ENCODE data around the gene EWSR1. TPM values are rescaled to one million over a fixed set of nuclear protein-coding genes. Genes with fewer than 3 reads are reported as not detected.

Gene EWSR1
- total and polyA plus RNA-seq, 2 donors: 175 to 236 TPM

GRCh38 chr22:29265305-29265704 lies 2.8 kb upstream of the EWSR1 start:
- WGBS: 99% methylated on average over 7 of the region's 7 CpGs
- Histone ChIP-seq H3K4me1 (ENCODE audit: control insufficient read depth in 2 of 2, insufficient read depth in 2 of 2, low read length in 2 of 2) (peaks cover 15 to 19% of the 10 kb centered on the region in 2 donors), H3K36me3 (ENCODE audit: control insufficient read depth in 2 of 2, insufficient read depth in 2 of 2, low read length in 1 of 2) (peaks cover 19 to 25% of the 10 kb centered on the region in 2 donors), H3K9me3 (ENCODE audit: control insufficient read depth in 2 of 2, insufficient read depth in 1 of 2, low read length in 1 of 2) (no peaks in the 10 kb centered on the region), H3K27me3 (ENCODE audit: control insufficient read depth in 2 of 2, insufficient read depth in 1 of 2, low read length in 1 of 2) (no peaks in the 10 kb centered on the region), H3K27ac (ENCODE audit: low read depth in 1 of 2, low read length in 1 of 2) (no peak overlapping the region), H3K4me3 (ENCODE audit: low read length in 2 of 2) (no peak overlapping the region)
- no peak for DNase-seq (ENCODE audit: low read depth in 6 of 9, low spot score in 9 of 9)

GRCh38 chr22:29265929-29266328 lies 2.1 kb upstream of the EWSR1 start:
- DNase-seq (ENCODE audit: low read depth in 6 of 9, low spot score in 9 of 9): no peak
- 96% methylated on average over 4 of the region's 4 CpGs for WGBS
- no peaks in the 10 kb centered on the region for H3K27me3 ChIP-seq (ENCODE audit: control insufficient read depth in 2 of 2, insufficient read depth in 1 of 2, low read length in 1 of 2)
- no peak overlapping the region for H3K4me3 ChIP-seq (ENCODE audit: low read length in 2 of 2)
- peaks cover 20 to 23% of the 10 kb centered on the region in 2 donors for H3K4me1 ChIP-seq (ENCODE audit: control insufficient read depth in 2 of 2, insufficient read depth in 2 of 2, low read length in 2 of 2)
- peaks cover 13 to 28% of the 10 kb centered on the region in 2 donors for H3K36me3 ChIP-seq (ENCODE audit: control insufficient read depth in 2 of 2, insufficient read depth in 2 of 2, low read length in 1 of 2)
- no peaks in the 10 kb centered on the region for H3K9me3 ChIP-seq (ENCODE audit: control insufficient read depth in 2 of 2, insufficient read depth in 1 of 2, low read length in 1 of 2)
- H3K27ac ChIP-seq (ENCODE audit: low read depth in 1 of 2, low read length in 1 of 2): no peak overlapping the region

GRCh38 chr22:29266564-29267461 lies 1.3 kb upstream of the EWSR1 start:
- peaks cover 12 to 32% of the 10 kb centered on the region in 2 donors for H3K36me3 ChIP-seq (ENCODE audit: control insufficient read depth in 2 of 2, insufficient read depth in 2 of 2, low read length in 1 of 2)
- WGBS: 31% methylated on average over 13 of the region's 13 CpGs
- no peak for DNase-seq (ENCODE audit: low read depth in 6 of 9, low spot score in 9 of 9)

GRCh38 chr22:29267462-29267857 lies 608 bp upstream of the EWSR1 start:
- Histone ChIP-seq H3K27ac (ENCODE audit: low read depth in 1 of 2, low read length in 1 of 2) (peak overlapping the region; percentile 94 to 98), H3K4me1 (ENCODE audit: control insufficient read depth in 2 of 2, insufficient read depth in 2 of 2, low read length in 2 of 2) (peaks cover 24 to 28% of the 10 kb centered on the region in 2 donors), H3K36me3 (ENCODE audit: control insufficient read depth in 2 of 2, insufficient read depth in 2 of 2, low read length in 1 of 2) (peaks cover 12 to 38% of the 10 kb centered on the region in 2 donors), H3K27me3 (ENCODE audit: control insufficient read depth in 2 of 2, insufficient read depth in 1 of 2, low read length in 1 of 2) (no peaks in the 10 kb centered on the region), H3K9me3 (ENCODE audit: control insufficient read depth in 2 of 2, insufficient read depth in 1 of 2, low read length in 1 of 2) (no peaks in the 10 kb centered on the region), H3K4me3 (ENCODE audit: low read length in 2 of 2) (peak overlapping the region; percentile 91 to 98)
- WGBS: under 1% methylated on average over 32 of the region's 32 CpGs
- peak in 1 of 9 donors; percentile 9 for DNase-seq (ENCODE audit: low read depth in 6 of 9, low spot score in 9 of 9)

More at GRCh38 chr22:29266564-29267461, 1.3 kb upstream of the EWSR1 start:
- Histone ChIP-seq H3K9me3 (ENCODE audit: control insufficient read depth in 2 of 2, insufficient read depth in 1 of 2, low read length in 1 of 2) (no peaks in the 10 kb centered on the region), H3K4me3 (ENCODE audit: low read length in 2 of 2) (peak overlapping the region; percentile 91 to 98), H3K27ac (ENCODE audit: low read depth in 1 of 2, low read length in 1 of 2) (no peak overlapping the region), H3K27me3 (ENCODE audit: control insufficient read depth in 2 of 2, insufficient read depth in 1 of 2, low read length in 1 of 2) (no peaks in the 10 kb centered on the region), H3K4me1 (ENCODE audit: control insufficient read depth in 2 of 2, insufficient read depth in 2 of 2, low read length in 2 of 2) (peaks cover 24 to 25% of the 10 kb centered on the region in 2 donors)

GRCh38 chr22:29268511-29269229 lies 602 bp downstream of the EWSR1 start:
- WGBS: under 1% methylated on average over 51 of the region's 51 CpGs
- H3K27me3 ChIP-seq (ENCODE audit: control insufficient read depth in 2 of 2, insufficient read depth in 1 of 2, low read length in 1 of 2): no peaks in the 10 kb centered on the region
- peak overlapping the region; percentile 94 to 98 for H3K27ac ChIP-seq (ENCODE audit: low read depth in 1 of 2, low read length in 1 of 2)
- DNase-seq (ENCODE audit: low read depth in 6 of 9, low spot score in 9 of 9): peak in 2 of 9 donors; percentile 14 to 17
- H3K9me3 ChIP-seq (ENCODE audit: control insufficient read depth in 2 of 2, insufficient read depth in 1 of 2, low read length in 1 of 2): no peaks in the 10 kb centered on the region
- peaks cover 13 to 50% of the 10 kb centered on the region in 2 donors for H3K36me3 ChIP-seq (ENCODE audit: control insufficient read depth in 2 of 2, insufficient read depth in 2 of 2, low read length in 1 of 2)
- peak overlapping the region; percentile 91 to 98 for H3K4me3 ChIP-seq (ENCODE audit: low read length in 2 of 2)
- H3K4me1 ChIP-seq (ENCODE audit: control insufficient read depth in 2 of 2, insufficient read depth in 2 of 2, low read length in 2 of 2): peaks cover 24 to 28% of the 10 kb centered on the region in 2 donors

- Histone ChIP-seq H3K27me3 (ENCODE audit: control insufficient read depth in 2 of 2, insufficient read depth in 1 of 2, low read length in 1 of 2) (no peaks in the 10 kb centered on the region), H3K27ac (ENCODE audit: low read depth in 1 of 2, low read length in 1 of 2) (peak overlapping the region in 1 of 2 donors; percentile 94), H3K36me3 (ENCODE audit: control insufficient read depth in 2 of 2, insufficient read depth in 2 of 2, low read length in 1 of 2) (peaks cover 12 to 54% of the 10 kb centered on the region in 2 donors), H3K9me3 (ENCODE audit: control insufficient read depth in 2 of 2, insufficient read depth in 1 of 2, low read length in 1 of 2) (no peaks in the 10 kb centered on the region), H3K4me1 (ENCODE audit: control insufficient read depth in 2 of 2, insufficient read depth in 2 of 2, low read length in 2 of 2) (peaks cover 24 to 28% of the 10 kb centered on the region in 2 donors), H3K4me3 (ENCODE audit: low read length in 2 of 2) (peak overlapping the region; percentile 91 to 98)
- 2% methylated on average over 14 of the region's 14 CpGs for WGBS
- peak in 1 of 9 donors; percentile 19 for DNase-seq (ENCODE audit: low read depth in 6 of 9, low spot score in 9 of 9)
Observed at GRCh38 chr22:29269230-29269604, 1.1 kb downstream of the EWSR1 start.

GRCh38 chr22:29269731-29270474 lies 1.8 kb downstream of the EWSR1 start:
- no peaks in the 10 kb centered on the region for H3K9me3 ChIP-seq (ENCODE audit: control insufficient read depth in 2 of 2, insufficient read depth in 1 of 2, low read length in 1 of 2)
- H3K4me3 ChIP-seq (ENCODE audit: low read length in 2 of 2): peak overlapping the region; percentile 91 to 98
- peak in 1 of 9 donors; percentile 32 for DNase-seq (ENCODE audit: low read depth in 6 of 9, low spot score in 9 of 9)
- H3K36me3 ChIP-seq (ENCODE audit: control insufficient read depth in 2 of 2, insufficient read depth in 2 of 2, low read length in 1 of 2): peaks cover 15 to 57% of the 10 kb centered on the region in 2 donors
- H3K27me3 ChIP-seq (ENCODE audit: control insufficient read depth in 2 of 2, insufficient read depth in 1 of 2, low read length in 1 of 2): no peaks in the 10 kb centered on the region
- 22% methylated on average over 13 of the region's 13 CpGs for WGBS
- H3K4me1 ChIP-seq (ENCODE audit: control insufficient read depth in 2 of 2, insufficient read depth in 2 of 2, low read length in 2 of 2): peaks cover 24 to 28% of the 10 kb centered on the region in 2 donors
- H3K27ac ChIP-seq (ENCODE audit: low read depth in 1 of 2, low read length in 1 of 2): no peak overlapping the region

- peak in 1 of 9 donors; percentile 6 for DNase-seq (ENCODE audit: low read depth in 6 of 9, low spot score in 9 of 9)
- H3K4me3 ChIP-seq (ENCODE audit: low read length in 2 of 2): peak overlapping the region; percentile 91 to 98
- no peak overlapping the region for H3K27ac ChIP-seq (ENCODE audit: low read depth in 1 of 2, low read length in 1 of 2)
- no peaks in the 10 kb centered on the region for H3K27me3 ChIP-seq (ENCODE audit: control insufficient read depth in 2 of 2, insufficient read depth in 1 of 2, low read length in 1 of 2)
- 47% methylated on average over 9 of the region's 9 CpGs for WGBS
- peaks cover 24 to 28% of the 10 kb centered on the region in 2 donors for H3K4me1 ChIP-seq (ENCODE audit: control insufficient read depth in 2 of 2, insufficient read depth in 2 of 2, low read length in 2 of 2)
- peaks cover 8 to 57% of the 10 kb centered on the region in 2 donors for H3K36me3 ChIP-seq (ENCODE audit: control insufficient read depth in 2 of 2, insufficient read depth in 2 of 2, low read length in 1 of 2)
- no peaks in the 10 kb centered on the region for H3K9me3 ChIP-seq (ENCODE audit: control insufficient read depth in 2 of 2, insufficient read depth in 1 of 2, low read length in 1 of 2)
Observed at GRCh38 chr22:29270475-29271271, 2.6 kb downstream of the EWSR1 start.

Measured in thymus (tissue), 11 donors.